Prostate gland (tissue), 2 donors: ENCODE measurements around the gene ACYP2. TPM values are rescaled to one million over a fixed set of nuclear protein-coding genes. Genes with fewer than 3 reads are reported as not detected.
"Not testable (repeated sequence)": the region's sequence is repeated elsewhere in the genome, so short reads cannot be mapped to it uniquely, and the experiment has no call there.

Experiments used
- DNase-seq: peaks from one replicate; pipeline ENCODE4 v3.0.0-alpha.2; 2019; ENCODE audit warnings: low spot score
- H3K27ac ChIP-seq, 2 donors: fragments of 200-600 bp; sonication (generic); 2 replicates each; pipeline ENCODE4 v1.5.1; 2017 to 2019
- H3K27me3 ChIP-seq: fragments of 200-600 bp; sonication (generic); replicated peaks from 2 replicates; pipeline ENCODE4 v1.5.1; 2019; ENCODE audit not compliant: insufficient read depth
- H3K36me3 ChIP-seq, 2 donors: fragments of 200-600 bp; sonication (generic); 1 replicate in 1 of 2; 2 replicates in 1 of 2; pipeline versions ENCODE4 v1.5.1 to v1.8.1; 2017 to 2019
- H3K4me1 ChIP-seq: fragments of 200-600 bp; sonication (generic); replicated peaks from 2 replicates; pipeline ENCODE4 v1.5.1; 2019
- H3K4me3 ChIP-seq, 2 donors: fragments of 200-600 bp; sonication (generic); 2 replicates each; pipeline ENCODE4 v1.5.1; 2017 to 2019
- H3K9me3 ChIP-seq: fragments of 200-600 bp; sonication (generic); 2 replicates; pipeline ENCODE4 v1.5.1; 2017
- POLR2A ChIP-seq: fragments of 450-650 bp; IDR thresholded peaks from one replicate; pipeline ENCODE4 v1.6.1; 2016; ENCODE audit warnings: antibody characterized with exemption, mild to moderate bottlenecking
- POLR2AphosphoS5 ChIP-seq: sonication (generic); formaldehyde crosslinking; IDR thresholded peaks from one replicate; pipeline ENCODE4 v1.6.1; 2017; ENCODE audit warnings: antibody characterized with exemption
- WGBS: methylation state at CpG from one replicate; pipeline ENCODE4 v1.1.5; 2018; 5-methylcytosine and 5-hydroxymethylcytosine counted together
- intact Hi-C: fragments of 100-400 bp; cut with DNase I; formaldehyde crosslinking; loops from one replicate; pipeline ENCODE4 v1.14.2; 2022
- total RNA-seq, 2 donors: library from RNA; depleted of rRNA; stranded (reverse); fragments of >200 nt; gene quantifications; one replicate each; pipeline ENCODE4 v1.1.0, GENCODE V29; 2016
- TF ChIP-seq, protein P1 (sequence below), 4 experiments: fragments of 200-600 bp in 2 of 4; fragments of 450-650 bp in 2 of 4; sonication (generic) in 2 of 4; IDR thresholded peaks; 1 replicate in 3 of 4; 2 replicates in 1 of 4; pipeline ENCODE4 v1.5.1; 2016 to 2019; ENCODE audit warnings: antibody characterized with exemption in 4 of 4, mild to moderate bottlenecking in 2 of 4, moderate library complexity in 2 of 4

The ACYP2 gene
- total RNA-seq, 2 donors from 2014 or later: 30.6 to 39.7 TPM

DNA sequence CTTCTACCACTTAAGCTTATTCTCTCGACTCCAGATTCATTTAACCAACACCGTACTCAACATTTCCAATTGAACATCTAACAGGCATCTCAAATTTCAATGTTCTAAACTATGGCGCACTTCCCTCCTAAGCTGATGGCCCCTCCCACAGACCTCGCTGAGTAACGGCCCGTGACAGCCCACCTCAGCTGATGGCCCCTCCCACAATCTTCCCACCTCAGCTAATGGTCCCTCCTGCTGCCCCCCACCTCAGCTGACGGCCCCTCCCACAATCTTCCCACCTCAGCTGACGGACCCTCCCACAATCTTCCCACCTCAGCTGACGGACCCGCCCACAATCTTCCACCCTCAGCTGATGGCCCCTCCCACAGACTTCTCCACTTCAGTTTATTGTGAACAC is 197.7 kb downstream of the ACYP2 start:
- Histone ChIP-seq H3K4me1 (no peaks in the 10 kb centered on the region), H3K4me3 (no peak overlapping the region), H3K9me3 (no peaks in the 10 kb centered on the region), H3K36me3 (no peaks in the 10 kb centered on the region), H3K27me3 (no peaks in the 10 kb centered on the region), H3K27ac (no peak overlapping the region)
- no peak for DNase-seq
- TF ChIP-seq, protein P1, sequence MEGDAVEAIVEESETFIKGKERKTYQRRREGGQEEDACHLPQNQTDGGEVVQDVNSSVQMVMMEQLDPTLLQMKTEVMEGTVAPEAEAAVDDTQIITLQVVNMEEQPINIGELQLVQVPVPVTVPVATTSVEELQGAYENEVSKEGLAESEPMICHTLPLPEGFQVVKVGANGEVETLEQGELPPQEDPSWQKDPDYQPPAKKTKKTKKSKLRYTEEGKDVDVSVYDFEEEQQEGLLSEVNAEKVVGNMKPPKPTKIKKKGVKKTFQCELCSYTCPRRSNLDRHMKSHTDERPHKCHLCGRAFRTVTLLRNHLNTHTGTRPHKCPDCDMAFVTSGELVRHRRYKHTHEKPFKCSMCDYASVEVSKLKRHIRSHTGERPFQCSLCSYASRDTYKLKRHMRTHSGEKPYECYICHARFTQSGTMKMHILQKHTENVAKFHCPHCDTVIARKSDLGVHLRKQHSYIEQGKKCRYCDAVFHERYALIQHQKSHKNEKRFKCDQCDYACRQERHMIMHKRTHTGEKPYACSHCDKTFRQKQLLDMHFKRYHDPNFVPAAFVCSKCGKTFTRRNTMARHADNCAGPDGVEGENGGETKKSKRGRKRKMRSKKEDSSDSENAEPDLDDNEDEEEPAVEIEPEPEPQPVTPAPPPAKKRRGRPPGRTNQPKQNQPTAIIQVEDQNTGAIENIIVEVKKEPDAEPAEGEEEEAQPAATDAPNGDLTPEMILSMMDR (IDR thresholded peaks at IDR 0.05): no peak
- TF ChIP-seq POLR2A: no peak
- no peak for TF ChIP-seq POLR2AphosphoS5
- intact Hi-C loops: no loop called here
- 83% methylated on average over 10 of the region's 10 CpGs for WGBS

DNA sequence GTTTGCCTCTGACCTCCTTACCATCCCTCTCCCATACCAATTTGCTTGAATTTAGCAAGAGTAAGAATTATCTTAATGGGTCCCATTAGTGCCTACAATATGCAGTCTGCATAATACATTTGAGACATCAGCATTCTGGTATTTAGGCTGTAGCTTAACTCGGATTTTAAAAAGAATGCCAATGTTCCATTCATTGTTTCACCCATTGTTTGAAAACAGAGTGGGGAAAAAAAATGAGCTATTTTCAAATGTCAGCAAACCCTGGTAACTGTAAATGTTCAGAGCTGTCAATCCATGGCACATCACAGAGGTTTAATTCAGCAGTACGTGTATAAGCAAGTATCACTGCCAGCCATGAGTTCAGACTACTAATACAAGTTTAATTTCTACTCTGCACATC is 202.6 kb downstream of the ACYP2 start:
- intact Hi-C loops: no loop called here
- Histone ChIP-seq H3K27ac (no peak overlapping the region), H3K9me3 (no peaks in the 10 kb centered on the region), H3K27me3 (no peaks in the 10 kb centered on the region), H3K4me3 (no peak overlapping the region), H3K36me3 (no peaks in the 10 kb centered on the region), H3K4me1 (no peaks in the 10 kb centered on the region)
- 47% methylated on average over 2 of the region's 2 CpGs for WGBS
- no peak for TF ChIP-seq POLR2AphosphoS5
- TF ChIP-seq, protein P1 (IDR thresholded peaks at IDR 0.05): no peak
- no peak for TF ChIP-seq POLR2A
- DNase-seq: no peak

DNA sequence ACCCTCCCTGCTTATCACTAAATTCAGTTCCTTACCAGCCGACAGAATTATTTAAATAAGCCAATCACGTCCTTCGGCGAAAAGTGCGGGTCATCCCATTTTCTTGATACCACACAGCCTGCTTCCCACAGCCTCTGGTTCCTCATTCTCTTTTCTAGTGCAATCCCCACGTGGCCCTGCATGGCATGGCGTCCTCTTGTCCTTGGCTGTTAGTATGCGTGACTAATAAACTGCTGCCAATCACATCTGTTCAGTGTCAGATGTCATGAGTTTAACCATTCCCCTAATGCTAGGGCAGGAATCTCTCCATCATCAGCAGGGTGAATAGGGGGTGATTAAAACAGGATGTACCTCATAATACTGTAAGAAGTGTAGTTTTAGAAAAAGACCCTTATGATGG is 203.4 kb downstream of the ACYP2 start:
- H3K36me3 ChIP-seq: no peaks in the 10 kb centered on the region
- no peak overlapping the region for H3K27ac ChIP-seq
- H3K27me3 ChIP-seq: no peaks in the 10 kb centered on the region
- no peaks in the 10 kb centered on the region for H3K9me3 ChIP-seq
- TF ChIP-seq POLR2A (no peak), POLR2AphosphoS5 (no peak)
- TF ChIP-seq, protein P1 (IDR thresholded peaks at IDR 0.05): no peak
- WGBS: 86% methylated on average over 8 of the region's 8 CpGs
- H3K4me1 ChIP-seq: no peaks in the 10 kb centered on the region
- intact Hi-C loops: no loop called here
- DNase-seq: no peak
- no peak overlapping the region for H3K4me3 ChIP-seq

DNA sequence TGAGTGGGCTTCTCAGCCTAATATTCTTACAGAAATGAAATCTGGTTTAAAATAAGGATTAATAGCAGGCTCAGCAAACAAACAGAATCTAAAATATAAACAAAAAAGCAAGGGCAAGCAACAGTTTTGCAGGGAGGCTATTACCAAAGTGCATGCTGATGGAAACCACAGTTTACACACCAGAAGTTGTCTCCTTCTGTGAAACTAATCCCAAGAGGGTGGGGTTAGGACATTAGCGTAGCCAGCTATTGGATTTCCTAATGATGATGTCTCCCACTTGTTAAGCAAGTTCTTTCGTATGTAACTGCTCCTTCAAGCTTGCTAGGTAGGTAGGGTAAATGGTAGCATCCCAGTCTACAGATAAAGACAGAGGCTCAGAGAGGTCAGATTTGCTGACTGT is 205.6 kb downstream of the ACYP2 start:
- H3K36me3 ChIP-seq: no peaks in the 10 kb centered on the region
- no peaks in the 10 kb centered on the region for H3K4me1 ChIP-seq
- WGBS: 64% methylated on average over 2 of the region's 2 CpGs
- TF ChIP-seq POLR2A (no peak), POLR2AphosphoS5 (no peak)
- TF ChIP-seq, protein P1 (IDR thresholded peaks at IDR 0.05): no peak
- intact Hi-C loops: loop anchor here (10.0 kb wide), 1 partner anchor 116 kb away; no protein-coding TSS in a partner anchor
- H3K27ac ChIP-seq: no peak overlapping the region
- no peak overlapping the region for H3K4me3 ChIP-seq
- H3K27me3 ChIP-seq: no peaks in the 10 kb centered on the region
- no peak for DNase-seq
- no peaks in the 10 kb centered on the region for H3K9me3 ChIP-seq

DNA sequence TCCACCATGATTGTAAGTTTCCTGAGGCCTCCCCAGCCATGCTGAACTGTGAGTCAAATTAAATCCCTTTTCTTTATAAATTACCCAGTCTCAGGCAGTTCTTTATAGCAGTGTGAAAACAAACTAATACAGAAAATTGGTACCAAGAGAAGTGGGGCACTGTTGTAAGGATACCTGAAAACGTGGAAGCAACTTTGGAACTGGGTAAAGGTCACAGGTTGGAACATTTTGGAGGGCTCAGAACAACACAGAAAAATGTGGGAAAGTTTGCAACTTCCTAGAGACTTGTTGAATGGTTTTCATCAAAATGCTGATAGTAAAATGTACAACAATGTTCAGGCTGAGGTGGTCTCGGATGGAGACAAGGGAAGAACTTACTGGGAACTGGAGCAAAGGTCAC is 209.1 kb downstream of the ACYP2 start:
- not testable (repeated sequence) for H3K27me3 ChIP-seq, H3K36me3 ChIP-seq, DNase-seq, H3K9me3 ChIP-seq, H3K27ac ChIP-seq, H3K4me3 ChIP-seq, H3K4me1 ChIP-seq
- intact Hi-C loops: loop anchor here (10.0 kb wide), 1 partner anchor 120 kb away; no protein-coding TSS in a partner anchor
- 96% methylated on average over 2 of the region's 2 CpGs for WGBS
